ENCODE data around the gene PGAP1. TPM values are rescaled to one million over a fixed set of nuclear protein-coding genes. Genes with fewer than 3 reads are reported as not detected.
A peak's percentile ranks its signal among the peaks of the same experiment; 100 is the strongest.

PGAP1 gene
- total RNA-seq, 2 experiments from 2014 or later = 17.8 to 19.2 TPM

DNA sequence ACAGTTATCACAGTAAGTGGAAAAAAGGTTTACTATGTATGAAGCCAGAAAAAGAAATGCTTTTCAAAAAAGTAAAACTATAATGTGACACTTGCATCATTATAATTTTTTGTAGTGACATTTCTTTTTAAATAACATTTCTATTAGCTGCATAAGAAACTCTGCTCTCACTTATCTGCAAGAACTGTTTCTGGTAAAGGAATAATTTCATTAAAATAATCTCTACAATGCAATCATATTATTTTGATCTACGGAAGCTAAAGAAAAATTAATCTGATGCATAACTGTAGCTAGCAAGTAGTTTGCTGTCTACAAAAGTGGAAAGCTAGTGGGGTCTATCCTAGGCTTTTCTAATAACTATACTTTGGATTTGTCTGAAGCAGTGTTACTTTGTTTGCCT is 50.1 kb downstream of the PGAP1 start:
- Mint-ChIP-seq H3K4me3 (no peak overlapping the region), H3K36me3 (peaks cover 31% of the 10 kb centered on the region), H3K27me3 (no peaks in the 10 kb centered on the region), H3K9me3 (peaks cover 4% of the 10 kb centered on the region), H3K27ac (no peak overlapping the region), H3K4me1 (peaks cover 12% of the 10 kb centered on the region)
- DNase-seq = no peak

DNA sequence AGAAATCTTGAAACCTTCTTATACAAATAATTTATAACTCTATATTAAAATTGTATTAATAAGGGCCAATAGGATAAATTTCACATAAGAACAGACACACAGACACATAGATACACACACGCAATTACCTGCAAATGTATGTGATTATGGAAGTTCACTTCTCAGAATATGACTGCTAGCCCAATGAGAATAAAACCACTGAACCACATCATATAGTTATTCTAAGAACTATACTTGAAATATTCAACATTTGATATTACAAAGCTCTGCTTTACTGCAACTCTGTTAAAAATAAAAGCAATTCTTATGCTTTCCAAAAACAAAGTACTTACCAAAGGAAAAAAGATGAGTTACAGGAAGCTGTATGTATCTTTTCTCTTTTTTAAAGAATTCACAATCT is 51.1 kb downstream of the PGAP1 start:
- no peaks in the 10 kb centered on the region for H3K27me3 Mint-ChIP-seq
- no peak overlapping the region for H3K27ac Mint-ChIP-seq
- no peaks in the 10 kb centered on the region for H3K9me3 Mint-ChIP-seq
- H3K4me3 Mint-ChIP-seq = no peak overlapping the region
- peaks cover 12% of the 10 kb centered on the region for H3K4me1 Mint-ChIP-seq
- no peak for DNase-seq
- peaks cover 26% of the 10 kb centered on the region for H3K36me3 Mint-ChIP-seq

DNA sequence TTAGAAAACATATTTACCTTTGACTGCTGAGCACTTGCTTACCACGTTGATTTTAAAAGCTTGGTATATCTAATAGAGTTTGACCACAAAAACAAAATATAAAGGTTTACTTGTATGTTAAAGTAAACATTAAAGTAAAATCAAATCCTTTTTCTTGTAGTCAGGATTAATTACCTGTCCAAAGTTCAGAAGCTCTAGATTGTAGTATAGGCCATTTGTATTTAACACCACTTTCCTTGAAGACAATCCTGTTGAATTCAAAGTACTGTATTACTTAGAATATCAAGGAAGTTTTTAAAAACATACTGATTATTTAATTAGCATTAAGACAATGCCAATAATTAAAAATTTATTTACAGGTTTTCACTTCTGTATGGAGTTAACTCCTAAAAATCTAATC is 53.0 kb downstream of the PGAP1 start:
- Mint-ChIP-seq H3K4me3 (no peak overlapping the region), H3K27me3 (no peaks in the 10 kb centered on the region), H3K27ac (no peak overlapping the region), H3K9me3 (no peaks in the 10 kb centered on the region), H3K4me1 (peaks cover 12% of the 10 kb centered on the region), H3K36me3 (peaks cover 16% of the 10 kb centered on the region)
- DNase-seq = no peak

DNA sequence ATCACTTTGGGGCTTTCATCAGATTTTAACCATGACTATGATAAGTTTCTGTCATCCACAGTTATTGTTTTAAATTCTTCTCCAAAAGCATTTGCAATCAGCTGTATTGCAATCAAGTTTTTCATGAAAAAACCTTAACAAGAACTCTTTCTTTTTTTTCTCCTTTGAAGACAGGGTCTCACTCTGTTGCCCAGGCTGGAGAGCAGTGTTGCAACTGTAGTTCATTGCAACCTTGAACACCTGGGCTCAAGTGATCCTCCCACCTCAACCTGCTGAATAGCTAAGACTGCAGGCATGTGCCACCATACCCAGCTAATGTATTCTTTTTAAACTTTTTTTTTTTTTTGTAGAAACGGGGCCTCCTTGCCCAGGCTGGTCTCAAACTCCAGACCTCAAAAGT is 71.9 kb downstream of the PGAP1 start:
- no peak for DNase-seq
- peaks cover 36% of the 10 kb centered on the region for H3K36me3 Mint-ChIP-seq
- no peaks in the 10 kb centered on the region for H3K27me3 Mint-ChIP-seq
- H3K4me1 Mint-ChIP-seq = peaks cover 3% of the 10 kb centered on the region
- H3K9me3 Mint-ChIP-seq = peaks cover 9% of the 10 kb centered on the region
- no peak overlapping the region for H3K27ac Mint-ChIP-seq
- no peak overlapping the region for H3K4me3 Mint-ChIP-seq

DNA sequence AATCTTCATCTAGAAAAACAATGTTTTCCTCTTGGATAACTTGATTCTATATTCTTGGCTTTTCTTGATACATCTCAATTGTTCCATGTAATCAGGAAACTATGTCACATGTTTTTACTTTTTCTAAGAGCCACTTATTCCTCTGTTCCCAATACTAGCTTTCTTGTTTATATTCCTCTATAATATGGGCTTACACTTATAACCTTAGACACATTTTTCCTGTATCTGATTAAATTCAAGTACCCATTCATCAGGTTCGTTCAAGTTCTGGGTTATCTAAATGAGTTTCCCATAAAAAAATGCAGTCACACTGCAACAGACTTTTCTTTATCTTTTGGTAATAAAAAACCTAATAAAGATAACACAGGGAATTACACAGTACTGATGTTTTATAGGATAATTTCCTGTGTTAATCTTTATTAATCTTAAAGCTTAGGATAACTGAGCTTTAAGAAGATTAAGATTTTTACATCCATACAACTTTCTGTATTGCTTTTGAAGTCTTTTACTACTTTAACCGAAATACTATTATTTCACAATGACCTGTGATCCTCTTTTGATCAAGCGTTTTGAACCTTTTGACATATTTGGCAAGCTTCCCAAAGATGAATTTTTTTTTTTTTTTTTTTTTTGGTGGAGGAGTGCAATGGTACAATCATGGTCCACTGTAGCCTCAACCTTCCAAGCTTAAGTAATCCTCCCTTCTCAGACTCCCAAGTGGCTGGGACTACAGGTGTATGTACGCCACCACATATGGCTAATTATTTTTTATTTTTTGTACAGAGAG is 73.0 kb downstream of the PGAP1 start:
- DNase-seq = no peak
- peaks cover 3% of the 10 kb centered on the region for H3K4me1 Mint-ChIP-seq
- H3K4me3 Mint-ChIP-seq = no peak overlapping the region
- no peaks in the 10 kb centered on the region for H3K27me3 Mint-ChIP-seq
- H3K36me3 Mint-ChIP-seq = peaks cover 25% of the 10 kb centered on the region
- H3K27ac Mint-ChIP-seq = no peak overlapping the region
- peaks cover 1% of the 10 kb centered on the region for H3K9me3 Mint-ChIP-seq

DNA sequence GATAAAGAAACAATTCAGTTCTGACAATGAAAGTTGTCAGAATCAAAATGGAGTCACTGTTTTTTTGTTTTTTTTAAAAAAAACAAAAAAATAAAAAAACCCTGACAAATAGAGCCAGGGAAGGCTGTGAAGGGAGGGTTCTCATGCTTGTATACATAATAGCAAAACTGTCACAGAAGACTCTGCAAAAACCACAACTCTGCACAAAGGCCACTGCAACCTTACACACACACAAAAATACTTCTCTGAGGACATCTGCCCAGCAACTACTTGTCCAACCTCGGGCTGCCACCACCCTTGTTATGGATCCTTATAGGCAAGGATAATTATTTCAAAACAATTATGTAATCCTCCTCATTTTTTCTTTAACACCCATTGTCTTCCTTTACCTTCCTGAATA is 75.4 kb downstream of the PGAP1 start:
- H3K36me3 Mint-ChIP-seq = peaks cover 15% of the 10 kb centered on the region

DNA sequence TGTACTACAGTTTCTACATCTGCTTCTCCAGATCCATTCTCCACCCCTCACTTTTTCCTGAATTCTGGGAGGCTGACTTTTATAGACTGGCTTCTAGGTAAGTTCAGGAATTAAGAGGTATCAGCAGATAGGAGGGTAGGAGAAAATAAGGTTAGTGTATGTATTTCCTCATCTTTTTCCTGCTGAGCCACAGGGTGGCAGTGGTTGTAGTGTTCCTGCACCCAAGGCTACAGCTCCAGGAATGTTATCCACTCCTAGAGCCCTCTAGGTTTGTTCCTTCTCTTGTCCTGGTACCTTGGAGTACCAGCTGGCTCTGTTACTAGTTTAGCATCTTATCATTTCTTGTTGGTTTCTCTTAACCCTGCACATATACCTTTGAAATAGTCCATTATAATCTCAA is 76.6 kb downstream of the PGAP1 start:
- no peaks in the 10 kb centered on the region for H3K9me3 Mint-ChIP-seq
- H3K4me1 Mint-ChIP-seq = peaks cover 12% of the 10 kb centered on the region
- H3K4me3 Mint-ChIP-seq = no peak overlapping the region
- H3K27me3 Mint-ChIP-seq = no peaks in the 10 kb centered on the region
- no peak for DNase-seq
- peaks cover 17% of the 10 kb centered on the region for H3K36me3 Mint-ChIP-seq
- no peak overlapping the region for H3K27ac Mint-ChIP-seq

More for the DNA sequence above, 75.4 kb downstream of the PGAP1 start:
- Mint-ChIP-seq H3K9me3 (no peaks in the 10 kb centered on the region), H3K4me3 (no peak overlapping the region), H3K27ac (no peak overlapping the region), H3K4me1 (peaks cover 10% of the 10 kb centered on the region), H3K27me3 (no peaks in the 10 kb centered on the region)
- DNase-seq = no peak

DNA sequence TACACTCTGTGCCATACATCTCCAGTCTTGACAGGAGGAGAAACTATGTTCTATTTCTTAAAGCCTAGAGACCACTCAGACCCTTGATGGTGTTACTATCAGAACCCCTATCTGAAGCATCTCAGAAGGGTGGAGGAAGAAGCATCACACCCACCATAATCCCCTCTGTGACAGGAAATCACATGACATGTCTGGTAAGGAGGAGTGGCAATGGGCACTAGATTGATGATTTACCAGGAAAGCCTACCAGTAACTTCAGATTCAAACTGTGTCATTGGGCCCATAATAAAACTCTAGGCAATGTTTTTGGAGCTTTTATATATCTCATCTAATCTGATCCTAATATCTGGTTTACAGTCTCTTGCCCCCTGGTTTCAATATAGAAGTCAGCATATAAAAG is 80.2 kb downstream of the PGAP1 start:
- Mint-ChIP-seq H3K27me3 (no peaks in the 10 kb centered on the region), H3K4me3 (no peak overlapping the region), H3K4me1 (peaks cover 10% of the 10 kb centered on the region), H3K27ac (no peak overlapping the region), H3K36me3 (peaks cover 12% of the 10 kb centered on the region), H3K9me3 (no peaks in the 10 kb centered on the region)
- DNase-seq = no peak

DNA sequence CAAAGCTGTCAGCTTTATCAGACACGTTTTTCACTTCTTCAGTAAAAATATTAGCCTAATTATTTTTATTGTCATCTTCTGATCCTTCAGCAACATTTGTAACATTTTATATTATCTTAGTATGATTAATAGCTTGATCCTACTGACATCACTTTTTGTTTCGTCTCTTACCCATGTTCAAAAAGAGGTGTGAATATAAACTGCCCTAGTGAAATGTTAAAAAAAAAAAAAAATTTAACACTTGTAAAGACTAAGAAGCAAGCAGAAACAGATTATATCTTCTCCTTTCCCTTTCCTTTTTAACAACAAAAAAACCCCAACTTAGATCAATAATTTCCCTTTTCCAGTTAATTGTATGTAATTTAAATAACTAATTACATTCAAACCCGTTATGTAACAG is 81.1 kb downstream of the PGAP1 start:
- Mint-ChIP-seq H3K9me3 (no peaks in the 10 kb centered on the region), H3K27ac (no peak overlapping the region), H3K4me1 (peaks cover 9% of the 10 kb centered on the region), H3K27me3 (no peaks in the 10 kb centered on the region), H3K36me3 (peaks cover 15% of the 10 kb centered on the region), H3K4me3 (no peak overlapping the region)
- DNase-seq = no peak

DNA sequence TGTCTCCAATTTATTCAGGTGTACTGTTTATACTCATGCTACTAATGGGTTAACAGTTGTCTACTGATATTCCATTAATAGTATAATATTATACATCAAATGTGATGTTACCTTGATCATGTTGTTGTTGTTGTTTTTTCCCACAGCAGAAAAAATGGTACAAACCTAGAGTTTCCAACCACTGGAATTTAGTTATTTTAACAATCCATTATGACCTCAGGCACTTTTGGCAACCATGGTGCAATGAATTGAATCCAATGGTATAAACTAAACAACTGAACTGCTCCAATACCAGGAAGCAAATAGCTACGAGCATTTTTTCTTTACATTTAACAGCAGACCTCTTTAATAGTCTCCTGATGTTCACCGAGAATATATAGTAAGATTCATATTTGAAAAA is 86.3 kb downstream of the PGAP1 start:
- no peak for DNase-seq
- Mint-ChIP-seq H3K9me3 (no peaks in the 10 kb centered on the region), H3K27ac (no peak overlapping the region), H3K4me1 (no peaks in the 10 kb centered on the region), H3K27me3 (no peaks in the 10 kb centered on the region), H3K4me3 (no peak overlapping the region), H3K36me3 (peaks cover 18% of the 10 kb centered on the region)

DNA sequence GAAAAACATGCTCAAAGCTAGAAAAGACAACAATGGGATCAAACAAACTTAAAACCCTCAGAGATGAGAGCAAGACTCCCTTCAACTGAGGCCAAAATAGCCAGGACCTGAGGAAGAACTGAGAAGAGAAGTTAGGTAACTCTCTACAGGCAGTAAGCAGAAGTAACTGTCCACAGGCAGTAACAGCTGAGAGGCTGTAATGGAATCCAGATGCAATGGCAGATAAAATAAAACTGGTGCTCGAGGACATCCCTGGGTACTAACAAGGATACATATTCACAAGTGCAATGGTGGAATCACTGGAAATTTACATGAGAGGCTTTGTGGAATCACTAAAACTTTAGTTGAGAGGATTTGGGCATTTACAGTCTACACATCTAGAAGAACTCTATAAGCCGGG is 86.9 kb downstream of the PGAP1 start:
- no peak overlapping the region for H3K27ac Mint-ChIP-seq
- no peak overlapping the region for H3K4me3 Mint-ChIP-seq
- peaks cover 18% of the 10 kb centered on the region for H3K36me3 Mint-ChIP-seq
- DNase-seq = no peak
- H3K9me3 Mint-ChIP-seq = no peaks in the 10 kb centered on the region
- H3K27me3 Mint-ChIP-seq = no peaks in the 10 kb centered on the region
- H3K4me1 Mint-ChIP-seq = no peaks in the 10 kb centered on the region

DNA sequence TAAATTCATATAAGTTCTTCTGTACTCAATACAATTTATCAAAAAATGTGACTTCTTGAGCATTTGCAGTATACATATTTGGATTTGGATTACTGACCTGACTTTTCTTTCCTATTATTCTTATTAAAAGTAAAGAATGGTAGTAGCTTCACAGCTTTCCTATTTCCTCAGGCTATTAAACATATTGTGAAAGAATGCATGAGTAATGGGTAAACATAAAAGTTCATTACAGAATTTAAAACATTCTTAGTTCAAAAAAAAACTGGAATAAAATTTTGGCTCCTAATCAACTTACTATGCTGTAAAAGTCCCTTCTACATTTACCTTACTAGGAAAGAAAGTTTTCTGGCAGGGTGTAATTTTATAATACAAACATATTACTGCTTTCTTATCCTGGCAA is 90.1 kb downstream of the PGAP1 start:
- Mint-ChIP-seq H3K4me3 (no peak overlapping the region), H3K36me3 (peaks cover 22% of the 10 kb centered on the region)

DNA sequence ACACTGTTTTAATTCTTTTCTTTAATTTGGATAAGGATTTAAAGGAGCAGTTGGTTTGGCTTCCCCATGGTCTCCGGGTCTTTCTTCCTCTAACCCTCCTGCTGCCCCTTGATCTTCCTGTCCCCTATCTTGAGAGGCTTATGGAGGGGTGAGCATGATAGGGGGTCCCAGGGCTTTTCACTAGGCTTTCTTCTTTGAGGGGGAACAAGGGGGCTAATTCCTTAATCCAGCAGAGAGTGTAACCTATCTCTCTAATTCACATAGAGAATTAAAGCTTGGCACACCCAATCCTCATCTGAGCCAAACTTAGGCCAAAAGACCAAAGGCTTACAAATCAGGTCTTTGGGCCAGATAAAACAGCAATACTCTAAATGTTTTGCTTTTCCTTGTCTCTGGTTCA is 95.8 kb downstream of the PGAP1 start:
- no peak for DNase-seq
- Mint-ChIP-seq H3K27me3 (no peaks in the 10 kb centered on the region), H3K27ac (peak overlapping the region; percentile 30), H3K36me3 (peaks cover 3% of the 10 kb centered on the region), H3K4me3 (no peak overlapping the region), H3K9me3 (no peaks in the 10 kb centered on the region), H3K4me1 (peaks cover 5% of the 10 kb centered on the region)

More for the DNA sequence above, 90.1 kb downstream of the PGAP1 start:
- Mint-ChIP-seq H3K27me3 (no peaks in the 10 kb centered on the region), H3K4me1 (no peaks in the 10 kb centered on the region), H3K27ac (no peak overlapping the region), H3K9me3 (no peaks in the 10 kb centered on the region)
- no peak for DNase-seq

DNA sequence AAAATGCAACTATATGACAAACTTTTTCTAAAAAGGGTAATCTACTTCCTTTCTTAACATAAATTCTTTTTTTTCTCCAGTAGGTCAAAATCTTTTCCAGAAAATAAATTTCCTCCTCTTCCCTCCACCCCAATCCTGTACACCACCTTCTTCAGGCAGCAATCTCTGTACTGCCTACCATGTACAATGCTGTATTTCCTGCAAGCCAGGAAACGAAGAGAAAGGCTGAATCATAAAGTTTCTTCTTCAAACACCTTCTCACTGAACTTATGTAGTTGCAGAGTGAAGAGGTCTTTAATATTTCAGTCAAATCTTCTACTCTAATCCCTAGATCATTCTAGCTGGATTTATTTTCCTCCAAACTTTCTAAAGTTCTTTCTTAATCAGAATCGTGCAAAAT is 99.2 kb downstream of the PGAP1 start:
- no peak overlapping the region for H3K4me3 Mint-ChIP-seq
- H3K27ac Mint-ChIP-seq = no peak overlapping the region
- peaks cover 5% of the 10 kb centered on the region for H3K27me3 Mint-ChIP-seq
- peaks cover 5% of the 10 kb centered on the region for H3K4me1 Mint-ChIP-seq
- no peaks in the 10 kb centered on the region for H3K9me3 Mint-ChIP-seq
- H3K36me3 Mint-ChIP-seq = peaks cover 3% of the 10 kb centered on the region
- no peak for DNase-seq

DNA sequence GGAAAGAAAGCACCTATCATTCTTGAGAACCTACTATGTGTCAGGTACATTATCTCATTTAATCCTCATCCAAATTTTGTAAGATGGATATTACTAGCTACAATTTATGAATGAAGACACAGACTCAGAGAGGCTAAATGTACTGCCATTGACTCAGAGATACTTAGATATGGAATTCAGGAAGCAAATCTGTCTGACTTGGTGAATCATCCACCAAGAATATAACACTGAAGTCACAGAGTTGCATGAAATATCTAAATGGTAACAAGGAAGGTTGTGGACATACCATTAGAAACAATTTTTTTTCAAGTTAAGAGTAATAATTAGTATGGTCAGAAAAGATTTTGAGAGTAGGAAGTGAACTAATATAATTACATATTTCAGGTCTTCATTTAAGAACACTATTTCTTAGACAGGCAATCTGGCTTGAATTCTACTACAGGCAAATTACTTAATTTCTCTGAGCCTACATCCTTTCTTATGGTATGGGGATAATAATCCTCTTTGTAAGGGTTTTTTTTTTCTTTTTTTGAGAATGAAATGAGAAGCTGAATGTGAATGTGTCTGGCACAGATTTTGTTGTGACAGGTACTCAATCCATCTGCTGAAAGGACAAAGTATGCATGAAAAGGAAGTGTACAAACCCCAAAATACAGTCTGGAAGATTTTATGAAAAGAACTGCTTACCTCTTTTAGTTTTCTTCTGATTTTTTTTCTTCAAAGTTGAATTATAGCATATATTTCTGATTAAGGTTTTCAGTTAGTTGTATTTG is 102.6 kb downstream of the PGAP1 start:
- H3K4me3 Mint-ChIP-seq = no peak overlapping the region
- peaks cover 14% of the 10 kb centered on the region for H3K27me3 Mint-ChIP-seq
- H3K9me3 Mint-ChIP-seq = peaks cover 4% of the 10 kb centered on the region
- H3K27ac Mint-ChIP-seq = no peak overlapping the region
- peaks cover 3% of the 10 kb centered on the region for H3K36me3 Mint-ChIP-seq
- no peak for DNase-seq
- H3K4me1 Mint-ChIP-seq = peaks cover 5% of the 10 kb centered on the region

DNA sequence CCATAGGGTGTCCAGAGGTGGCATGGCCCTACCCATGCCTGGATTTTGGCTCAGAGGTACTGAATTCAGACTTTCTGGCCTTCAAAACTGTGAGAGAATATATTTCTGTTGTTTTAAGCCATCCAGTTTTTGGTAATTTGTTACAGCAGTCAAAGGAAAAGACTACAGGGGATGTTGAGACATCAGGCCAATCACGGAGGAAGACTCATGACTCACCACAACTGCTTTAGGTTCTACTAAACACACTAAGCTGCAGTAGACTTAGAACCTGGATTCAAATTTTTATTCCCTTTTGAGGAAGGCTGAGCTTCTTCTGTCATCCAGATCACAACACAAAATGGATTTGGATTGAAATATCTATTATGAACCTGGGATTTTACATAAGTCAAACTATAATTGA is 105.3 kb downstream of the PGAP1 start:
- Mint-ChIP-seq H3K4me1 (no peaks in the 10 kb centered on the region), H3K27ac (no peak overlapping the region), H3K36me3 (peaks cover 5% of the 10 kb centered on the region), H3K9me3 (peaks cover 9% of the 10 kb centered on the region), H3K27me3 (peaks cover 29% of the 10 kb centered on the region), H3K4me3 (no peak overlapping the region)
- no peak for DNase-seq

Measured in activated naive CD8-positive, alpha-beta T cell treated with anti-CD3 and anti-CD28 coated beads for 36 hours (primary cell).